ENCODE data around the gene RPS15.
A peak's percentile ranks its signal among the peaks of the same experiment; 100 is the strongest.
"Not testable (repeated sequence)": the region's sequence is repeated elsewhere in the genome, so short reads cannot be mapped to it uniquely, and the experiment has no call there.

The RPS15 gene

GRCh38 chr19:1469255-1470054, 31.3 kb downstream of the RPS15 start:
- DNase-seq (ENCODE audit: low read depth, low spot score), result no peak

GRCh38 chr19:1470055-1470304, 31.8 kb downstream of the RPS15 start:
- no peak for DNase-seq (ENCODE audit: low read depth, low spot score)

GRCh38 chr19:1470305-1471009, 32.3 kb downstream of the RPS15 start:
- DNase-seq (ENCODE audit: low read depth, low spot score), result no peak

- DNase-seq (ENCODE audit: low read depth, low spot score), result no peak
Observed at GRCh38 chr19:1471010-1471514, 32.9 kb downstream of the RPS15 start.

GRCh38 chr19:1471515-1472160, 33.4 kb downstream of the RPS15 start:
- no peak for DNase-seq (ENCODE audit: low read depth, low spot score)

- DNase-seq (ENCODE audit: low read depth, low spot score), result no peak
Observed at GRCh38 chr19:1472231-1473084, 34.3 kb downstream of the RPS15 start.

- DNase-seq (ENCODE audit: low read depth, low spot score), result no peak
Observed at GRCh38 chr19:1473085-1473851, 35.1 kb downstream of the RPS15 start.

- no peak for DNase-seq (ENCODE audit: low read depth, low spot score)
Observed at GRCh38 chr19:1474011-1474764, 36.0 kb downstream of the RPS15 start.

GRCh38 chr19:1474765-1475351, 36.7 kb downstream of the RPS15 start:
- no peak for DNase-seq (ENCODE audit: low read depth, low spot score)

GRCh38 chr19:1475751-1476437, 37.7 kb downstream of the RPS15 start:
- no peak for DNase-seq (ENCODE audit: low read depth, low spot score)

- not testable (repeated sequence) for DNase-seq (ENCODE audit: low read depth, low spot score)
Observed at GRCh38 chr19:1477056-1477455, 38.9 kb downstream of the RPS15 start.

GRCh38 chr19:1478934-1479707, 40.9 kb downstream of the RPS15 start, which contains the start of gene C19orf25:
TSS of gene C19orf25 (minus strand) at chr19:1479215. CDS start at chr19:1478903, 312 bp downstream.
- peak; percentile 75 for DNase-seq (ENCODE audit: low read depth, low spot score)

- DNase-seq (ENCODE audit: low read depth, low spot score), result no peak
Observed at GRCh38 chr19:1481224-1481892, 43.2 kb downstream of the RPS15 start.

GRCh38 chr19:1481893-1482360, 43.7 kb downstream of the RPS15 start:
- no peak for DNase-seq (ENCODE audit: low read depth, low spot score)

GRCh38 chr19:1482361-1483130, 44.4 kb downstream of the RPS15 start:
- no peak for DNase-seq (ENCODE audit: low read depth, low spot score)

GRCh38 chr19:1483131-1483978, 45.2 kb downstream of the RPS15 start:
- no peak for DNase-seq (ENCODE audit: low read depth, low spot score)

Data from smooth muscle cell of the brain vasculature (primary cell).